SU-DHL-6 (cell line): ENCODE results near the gene RNF43.

ENCODE experiments used
- H2AFZ ChIP-seq: fragments of 200-600 bp; sonication (generic); 2 replicates; pipeline ENCODE4 v1.6.1; 2014; ENCODE audit warnings: low read depth, mild to moderate bottlenecking, moderate library complexity, mixed read lengths, antibody characterized with exemption, low read length; ENCODE audit not compliant: severe bottlenecking
- H3F3A ChIP-seq: fragments of 200-600 bp; shearing (Covaris generic); 2 replicates; pipeline ENCODE4 v1.6.0; 2016; ENCODE audit warnings: antibody characterized with exemption, mild to moderate bottlenecking; ENCODE audit not compliant: insufficient read depth
- H3K27ac ChIP-seq: fragments of 200-600 bp; sonication (generic); 2 replicates; pipeline ENCODE4 v1.5.1; 2016; ENCODE audit warnings: low read depth, mild to moderate bottlenecking, low read length, moderate library complexity, mixed read lengths
- H3K27me3 ChIP-seq: fragments of 200-600 bp; sonication (generic), shearing (Covaris generic); 2 replicates; pipeline ENCODE4 v1.6.0; 2014; ENCODE audit warnings: mild to moderate bottlenecking, low read length
- H3K36me3 ChIP-seq: fragments of 200-600 bp; sonication (generic); 2 replicates; pipeline ENCODE4 v1.6.1; 2014; ENCODE audit warnings: mild to moderate bottlenecking, low read length, mixed read lengths
- H3K4me2 ChIP-seq: fragments of 300-600, 200-600 bp; shearing (Covaris generic), sonication (generic); 2 replicates; pipeline ENCODE4 v1.6.0; 2014; ENCODE audit warnings: low read length, low read depth, mild to moderate bottlenecking; ENCODE audit not compliant: poor library complexity, severe bottlenecking
- H3K4me3 ChIP-seq: fragments of 200-600 bp; sonication (generic); 2 replicates; pipeline ENCODE4 v1.5.1; 2014; ENCODE audit warnings: antibody characterized with exemption, low read length, mild to moderate bottlenecking, mixed read lengths; ENCODE audit not compliant: insufficient read depth, poor library complexity, severe bottlenecking
- H3K79me2 ChIP-seq: fragments of 200-600 bp; sonication (generic); 2 replicates; pipeline ENCODE4 v1.6.1; 2014; ENCODE audit warnings: mild to moderate bottlenecking, low read length, moderate library complexity; ENCODE audit not compliant: insufficient read depth
- H3K9ac ChIP-seq: fragments of 200-600 bp; sonication (generic); 2 replicates; pipeline ENCODE4 v1.7.0; 2014; ENCODE audit warnings: mild to moderate bottlenecking, low read length
- H3K9me2 ChIP-seq: fragments of 200-600 bp; sonication (generic); replicated peaks from 2 replicates; pipeline ENCODE4 v1.6.1; 2014; ENCODE audit warnings: low read length; ENCODE audit not compliant: insufficient read depth
- H3K9me3 ChIP-seq: fragments of 200-600 bp; sonication (generic); 2 replicates; pipeline ENCODE4 v1.6.1; 2014; ENCODE audit warnings: low read length, mixed read lengths; ENCODE audit not compliant: insufficient read depth
- H4K20me1 ChIP-seq: fragments of 200-600 bp; sonication (generic); 2 replicates; pipeline ENCODE4 v1.6.1; 2014; ENCODE audit warnings: low read depth, mild to moderate bottlenecking, antibody characterized with exemption, low read length, moderate library complexity, mixed read lengths
- CTCF ChIP-seq: fragments of 200-600 bp; sonication (generic); IDR thresholded peaks from one replicate; pipeline ENCODE4 v1.5.1; 2017; ENCODE audit warnings: antibody characterized with exemption, mild to moderate bottlenecking, low read length, moderate library complexity; ENCODE audit not compliant: insufficient read depth, poor library complexity, severe bottlenecking
- EZH2phosphoT487 ChIP-seq: fragments of 200-600 bp; sonication (generic), shearing (Covaris generic); conservative IDR thresholded peaks from 2 replicates; pipeline ENCODE4 v1.6.1; 2018; ENCODE audit warnings: mild to moderate bottlenecking, antibody characterized with exemption, low read length, moderate library complexity, mixed read lengths

RNF43 gene

DNA sequence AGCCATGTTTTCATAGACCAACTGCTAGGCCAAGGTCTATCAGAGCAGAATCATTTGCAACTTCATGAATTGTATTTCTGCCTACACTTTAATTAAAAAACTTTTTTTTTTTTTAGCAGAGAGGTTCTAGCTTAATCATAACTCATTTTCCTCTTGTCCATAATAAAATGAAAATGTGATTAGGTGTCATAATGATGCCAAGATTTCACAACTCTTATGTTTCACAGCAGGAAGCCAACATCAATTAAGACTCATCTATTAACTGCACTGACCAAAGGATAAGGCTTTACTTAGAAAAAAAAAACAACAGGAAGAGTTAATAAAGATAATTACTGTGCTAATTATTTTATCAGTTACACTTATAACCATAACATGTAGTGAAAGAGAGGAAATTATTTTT lies 18.9 kb upstream of the RNF43 start:
- H3K9ac ChIP-seq: no peak overlapping the region

DNA sequence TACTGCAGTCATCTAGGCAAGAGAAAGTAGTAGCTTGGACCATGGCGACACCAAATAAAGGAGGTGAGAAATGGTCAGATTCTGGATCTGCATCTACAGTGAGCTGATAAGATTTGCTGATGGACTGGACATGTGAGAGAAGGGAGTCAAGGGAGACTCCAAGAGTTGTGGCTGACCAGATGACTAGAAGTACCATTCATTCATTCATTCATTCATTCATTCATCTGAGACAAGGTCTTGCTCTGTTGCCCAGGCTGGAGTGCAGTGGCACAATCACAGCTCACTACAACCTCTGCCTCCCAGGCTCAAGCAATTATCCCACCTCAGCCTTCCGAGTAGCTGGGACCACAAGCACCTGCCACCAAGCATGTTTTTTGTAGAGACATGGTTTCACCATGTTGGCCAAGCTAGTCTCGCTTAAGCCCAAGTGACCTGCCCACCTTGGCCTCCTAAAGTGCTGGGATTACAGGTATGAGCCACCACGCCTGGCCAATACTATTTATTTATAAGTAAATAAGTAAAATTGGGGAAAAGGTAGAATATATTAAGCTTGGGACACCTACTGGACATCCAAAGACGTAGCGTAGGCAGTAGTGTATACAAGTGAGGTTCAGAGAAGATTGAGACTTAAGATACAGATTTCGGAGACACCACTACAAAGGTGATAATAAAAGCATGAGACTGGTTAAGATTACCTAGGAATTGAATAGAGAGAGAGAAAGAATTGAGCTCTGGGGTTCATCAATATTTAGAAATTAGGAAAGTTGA lies 15.7 kb upstream of the RNF43 start:
- H3K9me3 ChIP-seq: no peaks in the 10 kb centered on the region
- no peaks in the 10 kb centered on the region for H4K20me1 ChIP-seq
- H3K36me3 ChIP-seq: no peaks in the 10 kb centered on the region
- no peaks in the 10 kb centered on the region for H3F3A ChIP-seq
- H3K4me2 ChIP-seq: no peak overlapping the region
- TF ChIP-seq CTCF (no peak), EZH2phosphoT487 (no peak)
- H3K27me3 ChIP-seq: no peaks in the 10 kb centered on the region
- no peaks in the 10 kb centered on the region for H3K79me2 ChIP-seq
- H2AFZ ChIP-seq: no peak overlapping the region
- no peak overlapping the region for H3K27ac ChIP-seq
- H3K9ac ChIP-seq: no peak overlapping the region
- no peak overlapping the region for H3K4me3 ChIP-seq
- H3K9me2 ChIP-seq: no peaks in the 10 kb centered on the region

More for the DNA sequence above, 18.9 kb upstream of the RNF43 start:
- H3K36me3 ChIP-seq: no peaks in the 10 kb centered on the region
- H3K4me2 ChIP-seq: no peak overlapping the region
- H3K27ac ChIP-seq: no peak overlapping the region
- H3K79me2 ChIP-seq: no peaks in the 10 kb centered on the region
- H2AFZ ChIP-seq: no peak overlapping the region
- H3K9me3 ChIP-seq: no peaks in the 10 kb centered on the region
- no peaks in the 10 kb centered on the region for H4K20me1 ChIP-seq
- H3K27me3 ChIP-seq: no peaks in the 10 kb centered on the region
- H3K4me3 ChIP-seq: no peak overlapping the region
- TF ChIP-seq CTCF: no peak
- no peak for TF ChIP-seq EZH2phosphoT487
- H3F3A ChIP-seq: no peaks in the 10 kb centered on the region
- H3K9me2 ChIP-seq: no peaks in the 10 kb centered on the region

DNA sequence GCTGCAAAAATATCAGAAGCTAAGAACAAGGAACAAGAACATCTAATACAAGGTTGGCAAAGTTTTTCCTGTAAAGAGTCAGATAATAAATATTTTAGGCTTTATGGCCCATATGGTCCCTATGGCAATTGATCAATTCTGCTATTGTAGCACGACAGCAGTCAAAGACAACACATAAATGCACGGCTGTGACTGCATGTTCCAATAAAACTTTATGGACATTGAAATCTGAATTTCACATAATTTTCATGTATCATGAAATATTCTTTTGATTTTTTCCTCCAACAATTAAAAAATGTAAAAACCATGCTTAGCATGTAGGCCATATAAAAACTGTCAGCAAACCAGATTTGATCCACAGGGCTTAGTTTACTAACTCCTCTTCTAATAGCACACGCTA lies 10.5 kb upstream of the RNF43 start:
- Histone ChIP-seq H3K79me2 (no peaks in the 10 kb centered on the region), H3K9ac (no peak overlapping the region), H4K20me1 (no peaks in the 10 kb centered on the region), H3K4me2 (peak overlapping the region; percentile 22), H3F3A (no peaks in the 10 kb centered on the region), H2AFZ (peak overlapping the region; percentile 46), H3K4me3 (no peak overlapping the region), H3K27ac (no peak overlapping the region), H3K36me3 (no peaks in the 10 kb centered on the region), H3K9me2 (no peaks in the 10 kb centered on the region), H3K9me3 (no peaks in the 10 kb centered on the region), H3K27me3 (no peaks in the 10 kb centered on the region)
- TF ChIP-seq EZH2phosphoT487 (no peak), CTCF (no peak)
